ENCODE results near the gene CPAMD8.
"Not testable (repeated sequence)": the region's sequence is repeated elsewhere in the genome, so short reads cannot be mapped to it uniquely, and the experiment has no call there.

The CPAMD8 gene

GRCh38 chr19:16998635-16999194 is 27.9 kb downstream of the CPAMD8 start:
- no peak for DNase-seq

GRCh38 chr19:16996838-16997490 is 29.6 kb downstream of the CPAMD8 start:
- not testable (repeated sequence) for DNase-seq

DNA sequence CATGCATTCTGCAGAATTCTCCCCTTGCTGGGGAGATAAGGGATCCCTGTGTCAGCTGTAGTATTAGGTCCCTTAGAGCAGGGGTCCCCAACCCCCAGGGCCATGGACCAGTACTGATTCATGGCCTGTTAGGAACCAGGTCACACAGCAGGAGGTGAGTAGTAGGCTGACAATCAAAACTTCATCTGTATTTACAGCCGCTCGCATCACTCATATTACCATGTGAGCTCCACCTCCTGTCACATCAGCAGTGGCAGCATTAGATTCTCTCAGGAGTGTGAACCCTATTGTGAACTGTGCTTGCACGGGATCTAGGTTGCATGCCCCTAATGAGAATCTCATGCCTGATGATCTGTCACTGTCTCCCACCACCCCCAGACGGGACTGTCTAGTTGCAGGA is 37.9 kb downstream of the CPAMD8 start:
- DNase-seq = peak; percentile 13

GRCh38 chr19:16985403-16985802 is 41.2 kb downstream of the CPAMD8 start:
- no peak for DNase-seq

GRCh38 chr19:16982586-16982985 is 44.0 kb downstream of the CPAMD8 start:
- not testable (repeated sequence) for DNase-seq

- DNase-seq = no peak
Measured at GRCh38 chr19:16978839-16979802, 47.5 kb downstream of the CPAMD8 start.

GRCh38 chr19:16978156-16978555 is 48.5 kb downstream of the CPAMD8 start:
- DNase-seq = no peak

GRCh38 chr19:16977306-16977705 is 49.3 kb downstream of the CPAMD8 start:
- DNase-seq = no peak

GRCh38 chr19:16976446-16976845 is 50.2 kb downstream of the CPAMD8 start:
- DNase-seq = no peak

DNA sequence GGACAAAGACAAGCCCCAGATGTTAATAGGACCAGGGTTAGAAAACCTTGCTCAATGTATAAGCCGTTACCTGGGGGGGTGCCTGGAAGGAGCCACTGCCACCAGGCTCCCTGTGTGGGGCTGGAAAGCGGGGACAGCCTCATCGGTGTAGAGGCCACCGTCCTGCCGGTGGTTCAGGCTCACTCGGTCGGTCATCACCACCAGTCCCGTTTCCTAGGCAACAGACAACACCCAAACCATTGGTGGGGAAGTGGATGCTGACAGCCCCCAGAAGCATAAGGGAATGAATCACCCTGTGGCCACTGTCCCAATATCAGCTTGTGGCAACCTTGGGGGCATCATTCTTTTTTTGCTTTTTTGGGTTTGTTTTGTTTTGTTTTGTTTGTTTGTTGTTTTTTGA is 55.8 kb downstream of the CPAMD8 start:
- no peak for DNase-seq

GRCh38 chr19:16969135-16969534 is 57.5 kb downstream of the CPAMD8 start:
- DNase-seq = no peak

GRCh38 chr19:16960996-16961822 is 65.4 kb downstream of the CPAMD8 start:
- DNase-seq = not testable (repeated sequence)

DNA sequence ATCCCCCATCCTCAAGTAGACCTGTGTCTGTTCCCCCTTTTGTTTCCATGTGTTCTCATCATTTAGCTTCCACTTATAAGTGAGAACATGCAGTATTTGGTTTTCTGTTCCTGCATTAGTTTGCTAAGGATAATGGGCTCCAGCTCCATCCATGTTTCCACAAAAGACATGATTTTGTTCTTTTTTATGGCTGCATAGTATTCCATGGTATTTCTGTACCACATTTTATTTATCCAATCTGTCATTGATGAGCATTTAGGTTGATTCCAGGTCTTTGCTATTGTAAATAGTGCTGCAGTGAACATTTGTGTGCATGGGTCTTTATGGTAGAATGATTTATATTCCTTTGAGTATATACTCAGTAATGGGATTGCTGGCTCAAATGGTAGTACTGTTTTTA is 68.3 kb downstream of the CPAMD8 start:
- DNase-seq = not testable (repeated sequence)

- no peak for DNase-seq
Measured at GRCh38 chr19:16957855-16958254, 68.8 kb downstream of the CPAMD8 start.

- no peak for DNase-seq
Measured at GRCh38 chr19:16957151-16957701, 69.4 kb downstream of the CPAMD8 start.

DNA sequence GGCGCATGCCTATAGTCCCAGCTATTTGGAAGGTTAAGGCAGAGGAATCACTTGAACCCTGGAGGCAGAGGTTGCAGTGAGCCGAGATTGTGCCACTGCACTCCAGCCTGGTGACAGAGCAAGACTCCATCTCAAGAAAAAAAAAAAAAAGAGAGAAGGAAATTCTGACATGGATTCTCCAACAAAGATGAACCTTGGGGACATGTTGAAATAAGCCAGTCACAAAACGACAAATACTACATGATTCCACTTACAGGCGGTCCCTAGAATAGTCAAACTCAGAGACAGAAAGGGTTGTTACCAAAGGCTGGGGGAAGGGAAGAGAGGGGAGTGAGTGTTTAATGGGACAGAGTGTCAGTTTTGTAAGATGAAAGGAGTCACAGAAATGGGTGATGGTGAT is 71.4 kb downstream of the CPAMD8 start:
- DNase-seq = no peak

- DNase-seq = no peak
Measured at GRCh38 chr19:16952046-16952445, 74.6 kb downstream of the CPAMD8 start.

DNA sequence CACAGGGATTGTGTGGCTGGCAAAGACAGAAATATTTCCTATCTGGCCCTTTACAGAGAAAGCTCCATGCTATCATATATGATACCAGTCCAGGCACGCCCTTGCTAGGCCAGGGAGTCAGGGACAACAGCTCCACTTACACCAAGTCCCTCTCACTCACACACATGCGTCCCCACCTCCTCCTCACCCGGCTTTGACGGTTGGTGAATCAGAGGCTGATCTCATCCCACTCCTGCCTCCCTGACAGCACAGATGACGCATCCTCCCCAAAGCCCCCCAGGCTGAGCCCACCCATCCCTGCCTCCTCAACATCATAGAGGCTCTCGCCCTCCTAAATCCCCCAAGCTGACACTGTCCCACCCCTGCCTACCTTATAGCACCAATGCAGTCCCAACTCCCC is 75.1 kb downstream of the CPAMD8 start:
- no peak for DNase-seq

GRCh38 chr19:16949496-16950023 is 77.0 kb downstream of the CPAMD8 start:
- no peak for DNase-seq

DNA sequence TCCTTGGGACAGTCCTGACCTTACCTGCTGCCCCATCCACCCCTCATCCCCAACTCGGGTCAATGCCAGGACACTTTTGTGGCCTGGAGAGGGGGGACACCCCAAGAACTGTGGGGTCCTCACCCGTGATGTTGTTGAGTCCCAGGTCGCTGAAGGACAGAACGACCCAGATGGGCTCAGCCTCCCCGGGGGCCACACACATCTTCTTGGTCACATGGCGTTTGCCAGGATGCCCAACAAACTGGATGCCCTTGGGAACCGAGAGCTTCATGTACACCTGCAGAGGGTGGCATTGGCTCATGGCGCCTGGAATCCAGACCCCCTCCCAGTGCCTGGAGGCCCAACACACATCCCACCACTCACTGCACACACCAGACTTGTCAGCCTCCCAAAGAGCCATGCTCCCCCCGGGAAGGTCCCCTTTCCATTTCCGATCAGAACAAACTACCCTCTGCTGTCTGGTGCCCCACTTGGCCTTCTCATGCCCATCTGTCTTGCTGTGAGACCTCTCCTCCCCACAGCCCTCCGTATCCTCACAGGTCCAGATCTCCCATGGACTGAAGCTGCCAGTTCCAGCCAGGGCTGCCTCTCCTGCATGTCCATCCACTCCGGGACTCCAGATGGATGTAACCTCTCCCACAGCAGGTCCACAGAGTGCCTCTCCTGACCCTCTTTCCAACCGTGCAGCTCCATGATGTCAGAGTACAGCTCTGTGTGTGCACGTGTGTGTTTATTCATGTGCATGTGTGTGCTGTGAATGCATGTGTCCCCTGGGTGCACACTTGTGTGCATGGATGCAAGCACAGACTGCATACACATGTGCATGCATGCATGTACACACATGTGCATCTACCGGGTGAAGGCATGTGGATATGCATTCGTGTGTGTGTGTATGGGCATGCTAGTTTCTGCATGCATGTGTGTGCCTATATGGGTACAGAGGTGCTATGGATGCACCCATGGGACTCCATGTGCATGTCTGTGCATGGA is 79.4 kb downstream of the CPAMD8 start:
- DNase-seq = no peak

Measured in activated effector memory CD4-positive, alpha-beta T cell treated with anti-CD3 and anti-CD28 coated beads, Interleukin-2, amount 50 U/mL, for 16 hours (primary cell).